Adipose tissue (tissue), 3 donors: ENCODE measurements around the gene MAP4K1. TPM values are rescaled to one million over a fixed set of nuclear protein-coding genes. Genes with fewer than 3 reads are reported as not detected.
"Not testable (repeated sequence)": the region's sequence is repeated elsewhere in the genome, so short reads cannot be mapped to it uniquely, and the experiment has no call there.

Experiments used
- H3K27ac ChIP-seq: one replicate; pipeline ENCODE4 v1.5.1; 2013; ENCODE audit warnings: low read depth, low read length
- WGBS, 3 donors: extraction: QIAGEN DNeasy Blood & Tissue Kit; methylation state at CpG; one replicate each; pipeline ENCODE4 v1.1.7; 2013; 5-methylcytosine and 5-hydroxymethylcytosine counted together
- polyA plus RNA-seq, 3 donors: library from polyadenylated mRNA; stranded (reverse); fragments of 200-250 nt; gene quantifications; one replicate each; pipeline ENCODE4 v1.2.3, GENCODE V29; 2013
- donor health status: healthy with polysubstance abuse.
- donor health status: Bipolar disorder and iron deficiency.
- donor health status: healthy.

The MAP4K1 gene
- polyA plus RNA-seq, 3 donors = 1.0 to 3.1 (median 1.8) TPM

- WGBS, 3 donors = 70 to 78% (median 75%) methylated on average over 13 of the region's 13 CpGs
- H3K27ac ChIP-seq = no peak overlapping the region
These were observed 58.0 kb downstream of the MAP4K1 start for GRCh38 chr19:38559428-38560401.

GRCh38 chr19:38558933-38559332 is 58.8 kb downstream of the MAP4K1 start:
- 89 to 98% (median 91%) methylated on average over 7 of the region's 7 CpGs for WGBS, 3 donors

GRCh38 chr19:38557205-38557799 is 60.5 kb downstream of the MAP4K1 start:
- no peak overlapping the region for H3K27ac ChIP-seq
- WGBS, 3 donors = 62 to 75% (median 66%) methylated on average over 12 of the region's 12 CpGs

More at GRCh38 chr19:38558933-38559332, 58.8 kb downstream of the MAP4K1 start:
- H3K27ac ChIP-seq = not testable (repeated sequence)

- 62 to 66% (median 66%) methylated on average over 7 of the region's 7 CpGs for WGBS, 3 donors
- no peak overlapping the region for H3K27ac ChIP-seq
These were observed 61.1 kb downstream of the MAP4K1 start for GRCh38 chr19:38556521-38557174.

- 75 to 81% (median 77%) methylated on average over 8 of the region's 8 CpGs for WGBS, 3 donors
These were observed 62.6 kb downstream of the MAP4K1 start for GRCh38 chr19:38555200-38555599.

GRCh38 chr19:38554676-38555141 is 63.0 kb downstream of the MAP4K1 start:
- H3K27ac ChIP-seq = no peak overlapping the region
- WGBS, 3 donors = 56 to 71% (median 57%) methylated on average over 3 of the region's 3 CpGs

More at GRCh38 chr19:38555200-38555599, 62.6 kb downstream of the MAP4K1 start:
- no peak overlapping the region for H3K27ac ChIP-seq

GRCh38 chr19:38553239-38553638 is 64.5 kb downstream of the MAP4K1 start:
- H3K27ac ChIP-seq = not testable (repeated sequence)
- WGBS, 3 donors = 91 to 100% (median 96%) methylated on average over 1 of the region's 1 CpG

GRCh38 chr19:38551450-38551813 is 66.3 kb downstream of the MAP4K1 start:
- 67 to 80% (median 73%) methylated on average over 6 of the region's 6 CpGs for WGBS, 3 donors

GRCh38 chr19:38550376-38550775 is 67.4 kb downstream of the MAP4K1 start:
- no peak overlapping the region for H3K27ac ChIP-seq
- 26 to 84% (median 76%) methylated on average over 3 of the region's 3 CpGs for WGBS, 3 donors

More at GRCh38 chr19:38551450-38551813, 66.3 kb downstream of the MAP4K1 start:
- no peak overlapping the region for H3K27ac ChIP-seq

- WGBS, 3 donors = 59 to 84% (median 78%) methylated on average over 4 of the region's 4 CpGs
- no peak overlapping the region for H3K27ac ChIP-seq
These were observed 67.8 kb downstream of the MAP4K1 start for GRCh38 chr19:38549942-38550341.

- WGBS, 3 donors = 87 to 92% (median 91%) methylated on average over 5 of the region's 5 CpGs
- no peak overlapping the region for H3K27ac ChIP-seq
These were observed 68.7 kb downstream of the MAP4K1 start for GRCh38 chr19:38549061-38549460.

- 84 to 89% (median 87%) methylated on average over 5 of the region's 5 CpGs for WGBS, 3 donors
These were observed 70.3 kb downstream of the MAP4K1 start for GRCh38 chr19:38547421-38547820.

GRCh38 chr19:38545596-38545995 is 72.2 kb downstream of the MAP4K1 start:
- 86 to 91% (median 86%) methylated on average over 8 of the region's 8 CpGs for WGBS, 3 donors
- H3K27ac ChIP-seq = no peak overlapping the region

More at GRCh38 chr19:38547421-38547820, 70.3 kb downstream of the MAP4K1 start:
- H3K27ac ChIP-seq = no peak overlapping the region

- WGBS, 3 donors = 41 to 44% (median 42%) methylated on average over 6 of the region's 6 CpGs
These were observed 73.0 kb downstream of the MAP4K1 start for GRCh38 chr19:38544569-38545315.

GRCh38 chr19:38543807-38544568 is 73.8 kb downstream of the MAP4K1 start:
- 44 to 59% (median 47%) methylated on average over 21 of the region's 21 CpGs for WGBS, 3 donors

More at GRCh38 chr19:38544569-38545315, 73.0 kb downstream of the MAP4K1 start:
- H3K27ac ChIP-seq = no peak overlapping the region

GRCh38 chr19:38543286-38543806 is 74.4 kb downstream of the MAP4K1 start:
- peak overlapping the region; percentile 19 for H3K27ac ChIP-seq
- 78 to 81% (median 78%) methylated on average over 12 to 19 of the region's 19 CpGs for WGBS, 3 donors

More at GRCh38 chr19:38543807-38544568, 73.8 kb downstream of the MAP4K1 start:
- peak overlapping the region; percentile 19 for H3K27ac ChIP-seq

GRCh38 chr19:38542040-38542439 is 75.7 kb downstream of the MAP4K1 start:
- no peak overlapping the region for H3K27ac ChIP-seq
- 85 to 91% (median 89%) methylated on average over 4 of the region's 4 CpGs for WGBS, 3 donors
